Measurements from ENCODE around the gene DHX36.

DHX36 gene

GRCh38 chr3:154323891-154324738 lies at the start of gene DHX36:
Gene DHX36, minus strand, starts transcription at chr3:154324487. Its CDS starts 71 bp downstream, at chr3:154324416.
- peak; percentile 93 for DNase-seq (ENCODE audit: low read depth)

GRCh38 chr3:154367221-154367620 lies 42.9 kb upstream of the DHX36 start:
- DNase-seq (ENCODE audit: low read depth), result no peak

GRCh38 chr3:154364849-154365248 lies 40.6 kb upstream of the DHX36 start:
- no peak for DNase-seq (ENCODE audit: low read depth)

- no peak for DNase-seq (ENCODE audit: low read depth)
These were observed 36.8 kb upstream of the DHX36 start for GRCh38 chr3:154361099-154361498.

- DNase-seq (ENCODE audit: low read depth), result no peak
These were observed 31.7 kb upstream of the DHX36 start for GRCh38 chr3:154356009-154356408.

- DNase-seq (ENCODE audit: low read depth), result no peak
These were observed 24.9 kb upstream of the DHX36 start for GRCh38 chr3:154349223-154349622.

GRCh38 chr3:154345422-154346122 lies 21.3 kb upstream of the DHX36 start:
- no peak for DNase-seq (ENCODE audit: low read depth)

- no peak for DNase-seq (ENCODE audit: low read depth)
These were observed 14.3 kb upstream of the DHX36 start for GRCh38 chr3:154338570-154338969.

- no peak for DNase-seq (ENCODE audit: low read depth)
These were observed 13.7 kb upstream of the DHX36 start for GRCh38 chr3:154338008-154338407.

GRCh38 chr3:154334973-154335420 lies 10.7 kb upstream of the DHX36 start:
- DNase-seq (ENCODE audit: low read depth), result peak; percentile 29

GRCh38 chr3:154327871-154328270 lies 3.6 kb upstream of the DHX36 start:
- no peak for DNase-seq (ENCODE audit: low read depth)

GRCh38 chr3:154324919-154325318 lies 632 bp upstream of the DHX36 start:
- peak; percentile 61 for DNase-seq (ENCODE audit: low read depth)

GRCh38 chr3:154316974-154317767 lies 7.1 kb downstream of the DHX36 start:
- DNase-seq (ENCODE audit: low read depth), result no peak

- no peak for DNase-seq (ENCODE audit: low read depth)
These were observed 10.1 kb downstream of the DHX36 start for GRCh38 chr3:154314152-154314551.

- peak; percentile 33 for DNase-seq (ENCODE audit: low read depth)
These were observed 13.4 kb downstream of the DHX36 start for GRCh38 chr3:154310840-154311239.

GRCh38 chr3:154307363-154307762 lies 16.9 kb downstream of the DHX36 start:
- DNase-seq (ENCODE audit: low read depth), result peak; percentile 1

GRCh38 chr3:154304936-154305335 lies 19.4 kb downstream of the DHX36 start:
- no peak for DNase-seq (ENCODE audit: low read depth)

- DNase-seq (ENCODE audit: low read depth), result no peak
These were observed 20.0 kb downstream of the DHX36 start for GRCh38 chr3:154304116-154304786.

GRCh38 chr3:154301561-154301960 lies 22.7 kb downstream of the DHX36 start:
- no peak for DNase-seq (ENCODE audit: low read depth)

- no peak for DNase-seq (ENCODE audit: low read depth)
These were observed 30.3 kb downstream of the DHX36 start for GRCh38 chr3:154294016-154294415.

GRCh38 chr3:154290187-154290586 lies 34.1 kb downstream of the DHX36 start:
- no peak for DNase-seq (ENCODE audit: low read depth)

GRCh38 chr3:154285221-154285620 lies 39.1 kb downstream of the DHX36 start:
- no peak for DNase-seq (ENCODE audit: low read depth)

Data from fibroblast of gingiva (primary cell).